ENCODE data around the gene MZT2A. TPM values are rescaled to one million over a fixed set of nuclear protein-coding genes. Genes with fewer than 3 reads are reported as not detected.
"Not testable (repeated sequence)": the region's sequence is repeated elsewhere in the genome, so short reads cannot be mapped to it uniquely, and the experiment has no call there.

MZT2A gene
- total and polyA plus RNA-seq, 9 of the 15 experiments (the other 6 are each of a cell fraction or from before 2014, with no cell fraction given): 5.8 to 355 (median 101) TPM

DNA sequence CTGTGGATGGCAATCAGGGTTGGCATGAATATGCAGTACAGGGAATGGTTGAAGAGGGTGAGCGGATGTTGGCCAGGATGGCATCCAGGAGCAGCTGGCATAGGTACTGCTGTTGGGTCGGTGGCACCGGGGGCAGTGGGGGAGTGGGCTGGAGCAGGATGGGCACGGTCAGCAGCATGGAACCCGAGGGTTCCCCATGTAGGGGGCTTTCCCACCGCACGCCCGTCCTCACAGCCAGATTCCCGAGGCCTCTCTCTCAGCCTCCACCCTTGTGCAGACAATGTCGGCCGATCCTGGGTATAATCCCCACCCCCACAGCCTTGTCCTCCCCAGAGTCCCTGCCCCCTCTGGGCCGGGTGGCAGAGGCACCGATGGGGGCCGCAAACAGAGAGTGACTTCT is 44.6 kb upstream of the MZT2A start:
- WGBS (ENCODE audit: insufficient coverage, low coverage, missing lambda C conversion rate): 17% methylated on average over 5 of the region's 14 CpGs
- in situ Hi-C loops (cut with MboI); H3K9me1 ChIP-seq (ENCODE audit: control insufficient read depth, insufficient read depth, low read length); H3K36me3 ChIP-seq (ENCODE audit: control insufficient read depth, insufficient read depth, low read length); H2AFZ ChIP-seq (ENCODE audit: low read depth, low read length); BruUV-seq (replicated peaks); H3K27ac ChIP-seq (ENCODE audit: extremely low read depth, low read depth, low read length); H3K4me2 ChIP-seq (ENCODE audit: insufficient read depth, low read length); H3K79me2 ChIP-seq (ENCODE audit: control insufficient read depth, insufficient read depth, low read length); intact Hi-C loops (cut with micrococcal nuclease); FAIRE-seq; H3K4me3 ChIP-seq; ATAC-seq; H3K9ac ChIP-seq (ENCODE audit: insufficient read depth in 1 of 2, low read depth in 2 of 2, low read length in 2 of 2); H4K20me1 ChIP-seq (replicated peaks; ENCODE audit: control insufficient read depth, insufficient read depth, low read length); DNase-seq (ENCODE audit: extremely low read depth in 1 of 4, low spot score in 3 of 4); CTCF ChIA-PET (ENCODE audit: low intra/inter-chr PET ratio); H3K27me3 ChIP-seq (ENCODE audit: control insufficient read depth in 2 of 2, insufficient read depth in 2 of 2, low read length in 2 of 2); H3K9me3 ChIP-seq (replicated peaks; ENCODE audit: control insufficient read depth, insufficient read depth, low read depth, low read length): not testable (repeated sequence)
- peaks cover 0 to 14% of the 10 kb centered on the region in 2 experiments; a peak in 2 of 5 replicates for H3K4me1 ChIP-seq (replicated peaks in 1 of 2; ENCODE audit: control insufficient read depth in 2 of 2, insufficient read depth in 2 of 2, low read length in 2 of 2)
- POLR2A ChIA-PET: interaction anchor here (0.6 kb wide), 1 partner anchor 403 kb away, joined by 4 read pairs; no protein-coding TSS in a partner anchor

DNA sequence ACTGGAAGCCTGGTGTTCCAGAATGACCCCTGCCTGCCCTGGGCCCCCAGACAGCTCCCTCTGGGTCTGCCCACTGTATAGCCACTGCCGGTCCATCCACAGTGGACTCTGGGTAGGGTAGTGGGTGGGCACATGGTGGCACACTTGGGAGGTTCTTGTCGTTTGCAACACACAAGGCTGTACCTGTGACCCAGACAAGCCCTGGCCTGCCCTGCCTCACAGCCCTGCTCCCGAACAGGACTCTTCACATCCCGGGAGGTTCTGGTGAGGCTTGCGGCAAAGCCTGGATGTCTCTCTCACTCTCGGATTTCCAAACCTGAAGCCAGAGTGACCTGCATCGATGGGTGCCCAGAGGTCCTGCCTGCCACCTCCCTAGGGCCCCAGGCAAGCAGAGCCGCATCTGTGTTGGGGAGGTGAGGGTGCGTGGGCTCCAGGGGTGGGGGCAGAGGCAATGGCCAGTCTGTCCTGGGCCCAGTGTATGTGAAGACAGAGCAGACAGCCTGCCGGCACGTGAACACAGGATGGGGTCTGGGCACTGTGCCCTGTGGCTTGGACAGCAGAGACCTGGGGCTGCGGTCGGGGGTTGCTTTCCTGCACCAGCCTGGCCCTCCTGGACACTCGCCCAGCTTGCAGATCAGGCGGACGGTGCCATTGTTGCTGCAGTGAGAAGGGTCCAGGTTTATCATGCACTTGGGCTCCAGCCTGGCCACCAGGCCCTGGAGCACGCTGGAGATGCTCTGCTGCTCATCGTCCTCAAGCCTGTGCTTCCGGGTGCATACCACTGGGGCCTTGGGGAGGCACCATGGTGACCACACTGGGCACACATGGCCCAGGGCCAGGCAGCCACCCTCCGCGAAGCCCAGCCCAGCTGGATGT is 44.0 kb upstream of the MZT2A start:
- intact Hi-C loops (cut with micrococcal nuclease); in situ Hi-C loops (cut with MboI); H2AFZ ChIP-seq (ENCODE audit: low read depth, low read length); H3K4me2 ChIP-seq (ENCODE audit: insufficient read depth, low read length); H3K9ac ChIP-seq (ENCODE audit: insufficient read depth in 1 of 2, low read depth in 2 of 2, low read length in 2 of 2); H3K4me3 ChIP-seq; H3K79me2 ChIP-seq (ENCODE audit: control insufficient read depth, insufficient read depth, low read length); BruUV-seq (replicated peaks); ATAC-seq; H3K9me1 ChIP-seq (ENCODE audit: control insufficient read depth, insufficient read depth, low read length); DNase-seq (ENCODE audit: extremely low read depth in 1 of 4, low spot score in 3 of 4); H3K9me3 ChIP-seq (replicated peaks; ENCODE audit: control insufficient read depth, insufficient read depth, low read depth, low read length); H3K27me3 ChIP-seq (ENCODE audit: control insufficient read depth in 2 of 2, insufficient read depth in 2 of 2, low read length in 2 of 2); H4K20me1 ChIP-seq (replicated peaks; ENCODE audit: control insufficient read depth, insufficient read depth, low read length); CTCF ChIA-PET (ENCODE audit: low intra/inter-chr PET ratio); FAIRE-seq; H3K36me3 ChIP-seq (ENCODE audit: control insufficient read depth, insufficient read depth, low read length); H3K27ac ChIP-seq (ENCODE audit: extremely low read depth, low read depth, low read length): not testable (repeated sequence)
- peaks cover 0 to 14% of the 10 kb centered on the region in 2 experiments; a peak in 2 of 5 replicates for H3K4me1 ChIP-seq (replicated peaks in 1 of 2; ENCODE audit: control insufficient read depth in 2 of 2, insufficient read depth in 2 of 2, low read length in 2 of 2)
- POLR2A ChIA-PET: interaction anchor here (0.6 kb wide), 1 partner anchor 402 kb away, joined by 4 read pairs; no protein-coding TSS in a partner anchor
- 23% methylated on average over 17 of the region's 21 CpGs for WGBS (ENCODE audit: insufficient coverage, low coverage, missing lambda C conversion rate)

Measured in K562 (cell line).